Posterior vena cava (tissue), 2 donors: ENCODE measurements around the gene FRMD3. TPM values are rescaled to one million over a fixed set of nuclear protein-coding genes. Genes with fewer than 3 reads are reported as not detected.
A peak's percentile ranks its signal among the peaks of the same experiment; 100 is the strongest.

Experiments used
- DNase-seq: peaks from one replicate; pipeline ENCODE4 v3.0.0-alpha.2; 2020; ENCODE audit warnings: low spot score
- intact Hi-C, 2 donors: fragments of 100-400 bp; cut with DNase I; formaldehyde crosslinking; loops; one replicate each; pipeline versions ENCODE4 v1.14.1 to v1.14.2; 2022 to 2023
- total RNA-seq, 2 donors: library from RNA; stranded (reverse); fragmentation: NEBNext Ultra II Directional; extraction: Animal tissue kit (Norgen Biotek cat#: 25700); gene quantifications; one replicate each; pipeline ENCODE4 v1.2.1, GENCODE V29; 2021
- donor health status: DM: yes; HTN: yes; CAD: no.
- donor health status: DM: yes; HTN: yes; CAD: no.

The FRMD3 gene
- total RNA-seq, 2 donors from 2014 or later: 5.1 TPM

DNA sequence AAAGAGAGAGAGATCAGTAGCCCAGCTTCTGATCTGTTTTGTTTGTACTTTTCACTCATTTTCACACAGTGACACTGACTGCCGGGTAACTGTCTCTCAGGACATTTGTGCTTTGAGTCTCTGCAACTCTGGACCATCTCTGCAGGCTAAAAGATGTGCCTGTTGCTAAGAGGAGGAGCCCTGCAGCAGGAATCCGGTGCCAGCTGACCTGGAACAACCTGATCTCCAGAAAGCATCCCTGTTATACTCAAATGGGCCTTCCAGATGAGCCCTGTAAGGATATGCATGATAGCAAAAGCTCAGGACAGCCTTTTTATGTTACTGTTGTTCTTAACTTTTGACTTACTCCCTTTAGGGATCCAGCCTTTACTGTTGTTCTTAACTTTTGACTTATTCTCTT lies 304.6 kb downstream of the FRMD3 start:
- no peak for DNase-seq
- intact Hi-C loops: no loop called here

DNA sequence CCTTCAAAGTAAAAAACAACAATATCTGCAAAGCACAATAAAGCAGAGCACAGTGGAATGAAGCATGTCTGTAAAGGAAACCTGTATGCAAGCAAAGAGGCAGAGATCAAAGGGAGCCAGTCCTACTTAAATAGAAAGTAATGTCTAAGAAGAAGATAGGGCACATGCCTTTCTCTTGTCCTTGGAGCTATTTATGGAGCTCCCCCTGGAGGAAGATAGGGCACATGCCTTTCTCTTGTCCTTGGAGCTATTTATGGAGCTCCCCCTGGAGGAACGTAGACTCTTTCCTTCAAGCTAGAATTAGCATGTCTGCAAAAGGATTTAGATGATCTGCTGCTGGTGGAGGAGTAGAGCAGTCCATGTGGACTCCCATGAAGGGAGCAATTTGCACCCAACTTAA lies 307.2 kb downstream of the FRMD3 start:
- intact Hi-C loops: no loop called here
- DNase-seq: no peak

DNA sequence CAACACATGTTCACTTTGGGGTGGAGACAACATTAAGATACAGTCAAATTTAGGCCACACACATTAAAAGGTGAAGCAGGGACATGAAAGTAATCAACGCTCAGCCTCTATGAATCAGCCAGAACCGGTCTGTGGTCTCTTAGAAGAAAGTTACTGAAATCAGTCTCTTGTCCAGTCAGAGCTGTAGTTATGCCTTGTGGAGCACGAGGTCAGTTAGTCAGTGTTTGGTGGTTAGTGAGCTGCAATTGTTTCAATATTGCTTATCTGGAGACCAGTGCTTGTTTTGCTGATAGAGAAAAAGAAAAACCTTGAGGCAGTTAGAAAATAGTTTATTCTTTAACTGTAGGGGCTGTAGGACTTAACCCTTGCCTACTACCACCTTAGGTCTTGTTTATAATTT lies 317.5 kb downstream of the FRMD3 start:
- DNase-seq: no peak
- intact Hi-C loops: no loop called here

DNA sequence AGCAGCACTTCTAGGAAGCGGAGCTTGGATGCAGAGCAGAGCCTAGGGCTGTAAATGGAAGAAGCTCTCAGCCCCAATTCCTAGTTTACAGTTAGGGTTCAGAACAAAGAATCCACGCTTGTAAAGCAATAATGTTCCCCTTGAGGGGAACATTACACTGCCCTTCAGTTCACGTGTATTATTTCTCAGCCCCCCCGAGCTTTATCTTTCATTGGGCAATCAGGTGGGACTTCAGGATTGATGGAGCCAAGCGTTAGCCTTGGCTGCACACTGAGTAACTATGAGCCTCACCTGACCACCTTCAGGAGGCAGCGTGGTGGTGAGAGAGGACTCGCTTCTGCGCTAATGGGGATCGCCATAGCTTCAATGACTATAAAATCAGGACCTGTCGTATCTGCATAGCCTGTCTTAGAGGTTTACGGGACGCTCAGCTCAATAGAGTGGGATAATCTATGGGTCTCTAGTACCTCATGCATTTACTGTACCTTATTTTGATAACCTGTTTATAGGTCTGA lies 318.2 kb downstream of the FRMD3 start:
- intact Hi-C loops: loop anchor here (10.0 kb wide), 2 partner anchors 315 to 525 kb away; partner anchors contain the start of gene FRMD3 (in 1 of the 2)
- DNase-seq: no peak

DNA sequence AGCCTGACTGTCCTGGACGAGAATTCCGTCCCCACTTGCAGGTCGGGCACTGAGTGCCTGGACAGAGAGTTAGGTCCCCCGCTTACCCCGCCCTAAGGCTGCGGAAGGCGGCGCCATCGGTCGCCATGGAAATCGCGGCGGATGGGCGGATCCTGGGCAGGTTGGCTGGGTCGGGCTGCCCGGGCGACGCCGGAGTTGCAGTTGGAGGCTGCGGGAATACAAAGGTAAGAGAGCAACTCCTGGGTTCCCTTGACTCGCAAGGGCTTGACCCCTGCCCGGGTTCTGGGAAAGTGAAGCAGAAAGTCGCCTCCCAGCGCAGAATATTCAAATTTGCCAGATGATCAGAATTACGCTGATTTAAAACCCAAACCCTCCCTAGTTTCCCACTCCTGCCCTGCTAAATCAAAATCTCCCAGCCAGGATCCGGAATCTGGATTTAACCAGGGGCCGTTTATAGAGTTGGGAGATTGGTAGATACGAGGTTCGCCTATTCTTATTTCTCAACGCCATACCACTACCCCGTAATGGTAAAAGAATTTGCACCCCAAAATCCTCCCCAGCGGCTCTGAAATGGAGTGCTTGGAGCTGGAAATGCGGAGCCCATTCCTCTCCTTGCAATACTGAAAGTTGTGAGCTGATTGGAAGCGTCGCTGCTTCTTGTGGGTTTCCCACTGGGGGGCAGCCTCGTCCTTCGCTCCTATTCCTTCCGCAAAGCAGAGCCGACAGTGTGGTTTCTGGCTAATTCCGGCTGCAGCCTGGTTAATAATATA lies 318.9 kb downstream of the FRMD3 start:
- intact Hi-C loops: loop anchor here (10.0 kb wide), 2 partner anchors 315 to 525 kb away; partner anchors contain the start of gene FRMD3 (in 1 of the 2)
- peak; percentile 91 for DNase-seq

DNA sequence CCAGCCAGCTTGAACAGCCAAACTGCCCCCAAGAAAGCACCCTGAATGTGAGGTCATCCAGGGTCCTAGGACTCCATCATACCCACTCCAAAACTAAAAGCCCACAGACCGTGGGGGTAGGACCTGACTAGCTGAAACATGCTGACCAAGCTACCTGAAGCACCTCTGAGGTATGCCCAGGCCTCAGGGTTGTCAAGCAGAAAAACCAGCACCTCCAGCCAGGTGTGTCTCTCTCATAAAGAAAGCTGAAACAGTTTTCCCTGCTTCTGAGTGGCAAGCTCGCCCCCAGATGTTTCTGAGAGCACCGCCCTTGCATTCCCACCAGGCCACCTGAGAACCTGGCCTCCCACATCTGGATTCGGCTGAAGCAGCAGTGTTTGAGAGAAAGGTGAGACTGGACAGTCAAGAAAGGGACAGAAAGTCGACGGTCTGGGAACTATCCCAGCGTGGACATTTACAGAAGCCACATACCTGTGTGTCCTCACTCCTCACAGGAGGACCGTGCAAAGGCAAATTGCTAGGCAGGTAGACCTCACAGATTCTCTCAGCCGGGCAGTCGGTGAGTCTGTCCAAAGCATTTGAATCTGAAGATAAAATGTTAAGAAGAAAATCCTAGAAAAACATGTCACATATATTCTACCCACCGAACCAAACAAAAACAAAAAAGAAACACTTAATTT lies 319.6 kb downstream of the FRMD3 start:
- intact Hi-C loops: loop anchor here (10.0 kb wide), 2 partner anchors 316 to 526 kb away; partner anchors contain the start of gene FRMD3 (in 1 of the 2)
- DNase-seq: no peak

DNA sequence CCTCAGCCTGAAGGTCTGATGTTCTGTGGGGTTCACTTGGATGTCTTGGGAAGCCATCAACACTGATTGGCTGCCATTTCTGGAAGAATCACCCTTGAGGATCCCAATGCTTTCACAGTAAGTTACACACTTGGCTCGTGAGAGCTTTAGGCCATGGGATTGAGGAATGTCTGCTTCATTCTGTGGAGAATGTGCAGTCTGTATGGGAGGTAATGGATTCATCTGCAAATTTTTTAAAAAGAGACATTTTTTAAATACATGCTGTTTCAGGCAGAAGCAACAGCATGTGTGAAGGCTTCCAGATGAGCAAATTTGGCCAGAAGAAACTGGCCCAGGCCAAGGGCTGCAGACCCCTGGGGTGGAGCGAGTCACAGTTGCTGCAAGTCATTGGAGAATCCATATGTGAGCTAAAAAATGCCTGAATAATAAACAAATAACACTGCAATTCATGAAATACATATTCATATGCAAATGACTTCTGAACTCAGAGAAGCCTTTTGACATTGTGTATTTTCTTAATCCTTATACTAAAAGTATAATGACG lies 328.9 kb downstream of the FRMD3 start:
- intact Hi-C loops: no loop called here
- DNase-seq: no peak

DNA sequence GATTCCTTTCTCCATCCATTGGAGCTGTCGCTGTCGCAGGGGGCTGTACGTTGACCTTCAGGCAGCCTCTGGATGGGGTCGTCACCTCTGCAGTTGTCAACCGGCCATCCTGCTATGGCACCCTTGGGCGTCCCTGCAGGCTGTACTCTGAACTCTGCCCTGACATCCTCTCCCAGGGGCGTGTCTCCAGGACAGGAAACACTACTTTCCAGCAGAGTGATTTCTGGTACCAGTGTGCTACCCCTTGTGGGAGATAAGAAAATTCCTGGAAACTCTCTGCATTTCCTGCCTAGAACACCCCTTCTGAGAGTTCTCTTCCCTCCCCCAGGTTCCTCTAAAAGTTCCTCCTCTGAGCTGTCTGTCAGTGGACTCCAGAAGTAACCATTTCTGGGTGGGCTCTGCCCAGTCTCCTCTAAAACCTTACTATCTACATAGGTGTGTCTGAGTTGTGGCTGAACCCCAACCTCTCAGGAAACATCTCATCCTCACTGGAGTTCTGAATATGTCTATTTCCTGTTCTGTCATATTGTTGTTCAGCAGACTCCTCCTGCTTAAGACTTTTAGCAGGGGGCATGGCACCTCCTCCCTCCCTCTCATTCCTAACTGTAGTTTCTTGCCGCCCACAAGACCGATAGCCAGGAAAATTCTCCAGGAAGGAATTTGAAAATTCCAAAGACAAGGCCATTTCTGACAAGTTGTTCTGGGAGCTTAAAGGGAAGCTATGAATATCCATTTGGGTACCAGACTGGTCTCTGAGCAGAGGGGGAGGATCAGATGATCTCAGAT lies 329.9 kb downstream of the FRMD3 start:
- intact Hi-C loops: no loop called here
- no peak for DNase-seq

DNA sequence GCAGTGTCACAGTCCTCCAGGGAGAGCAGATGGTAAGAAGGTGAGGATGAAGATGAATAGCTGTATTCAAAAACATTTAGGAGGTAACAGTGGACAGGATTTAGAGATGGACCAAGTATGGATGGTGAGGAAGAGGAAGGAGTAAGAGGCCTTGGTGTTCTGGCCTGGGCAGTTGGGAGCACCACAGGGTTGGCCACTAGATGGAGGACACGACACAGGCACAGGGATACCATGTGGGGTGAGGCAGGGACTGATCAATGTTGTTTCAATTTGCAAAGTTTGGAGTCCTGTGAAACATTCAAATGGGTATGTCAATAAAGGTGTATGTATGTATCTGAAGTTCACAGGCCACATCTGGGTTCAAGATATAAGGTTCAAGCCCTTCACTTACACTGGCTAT lies 334.2 kb downstream of the FRMD3 start:
- intact Hi-C loops: no loop called here
- no peak for DNase-seq

DNA sequence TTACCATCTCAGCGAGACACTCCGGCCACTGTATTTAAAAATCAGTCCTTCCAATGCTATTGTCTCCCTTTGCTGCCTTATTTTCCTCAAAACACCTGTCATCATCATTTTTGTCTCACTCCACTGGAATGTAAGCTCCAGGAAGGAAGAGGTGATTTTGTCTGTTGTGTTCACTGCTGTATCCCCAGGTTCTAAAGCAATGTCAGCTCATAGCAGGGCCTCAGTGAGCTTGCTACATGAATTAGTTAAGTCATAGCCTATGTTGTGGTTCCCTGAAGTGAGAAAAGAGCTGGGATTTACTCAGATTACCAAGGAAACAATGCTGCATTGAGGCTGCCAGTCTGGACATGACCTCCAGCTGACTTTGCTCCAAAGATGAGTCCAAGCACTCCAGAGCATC lies 337.7 kb downstream of the FRMD3 start:
- intact Hi-C loops: no loop called here
- no peak for DNase-seq

DNA sequence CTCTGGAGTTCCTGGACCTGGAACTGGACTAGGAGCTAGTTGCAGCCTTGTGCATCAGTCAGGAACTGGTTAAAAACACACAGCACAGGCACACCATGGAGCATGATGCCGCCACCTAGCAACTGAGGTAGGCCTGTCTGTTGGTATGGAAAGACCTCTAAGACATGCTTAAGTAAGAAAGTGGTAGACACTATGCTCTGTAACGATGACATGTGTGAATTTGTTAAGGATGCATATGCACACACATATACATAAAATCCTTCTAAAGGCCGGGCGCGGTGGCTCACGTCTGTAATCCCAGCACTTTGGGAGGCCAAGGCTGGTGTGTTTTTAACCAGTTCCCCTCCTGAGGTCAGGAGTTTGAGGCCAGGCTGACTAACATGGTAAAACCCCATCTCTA lies 338.4 kb downstream of the FRMD3 start:
- no peak for DNase-seq
- intact Hi-C loops: no loop called here

DNA sequence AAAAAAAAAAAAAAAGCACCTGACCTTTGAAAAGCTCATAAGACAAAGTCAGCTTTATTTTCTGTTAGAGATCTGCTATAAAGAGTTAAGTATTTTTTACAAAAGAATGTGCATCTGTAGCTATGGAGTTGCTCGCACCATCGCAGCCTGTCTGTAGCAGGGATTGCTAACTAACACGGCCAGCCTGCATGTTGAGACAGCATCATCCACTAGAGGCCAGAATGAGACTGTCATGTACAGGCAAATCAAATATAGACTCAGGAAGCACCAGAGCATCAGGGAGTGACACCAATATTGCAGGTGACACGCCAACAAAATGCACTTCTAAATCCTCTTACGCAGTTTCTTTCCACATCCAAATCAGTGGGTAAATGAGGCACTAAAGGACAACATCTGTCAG lies 339.0 kb downstream of the FRMD3 start:
- intact Hi-C loops: no loop called here
- DNase-seq: no peak

DNA sequence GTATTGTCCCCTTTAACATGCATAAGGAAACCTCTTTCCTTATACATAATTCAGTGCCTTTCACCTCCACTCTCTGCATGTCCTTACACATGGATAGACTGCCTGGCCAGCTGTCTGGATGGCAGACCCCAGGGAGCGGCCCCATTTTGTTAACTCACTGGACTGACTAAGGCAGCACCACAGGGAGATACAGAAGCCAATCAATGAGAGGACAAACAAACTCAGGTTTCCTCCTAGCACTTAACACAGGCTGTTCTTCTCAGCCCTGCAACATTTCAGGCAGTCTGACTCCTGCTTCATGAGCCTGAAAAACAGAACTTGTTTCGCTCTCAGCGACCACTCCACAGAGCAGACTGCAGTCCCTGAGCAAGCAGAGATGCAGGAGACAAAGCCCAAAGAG lies 339.8 kb downstream of the FRMD3 start:
- intact Hi-C loops: no loop called here
- DNase-seq: no peak

DNA sequence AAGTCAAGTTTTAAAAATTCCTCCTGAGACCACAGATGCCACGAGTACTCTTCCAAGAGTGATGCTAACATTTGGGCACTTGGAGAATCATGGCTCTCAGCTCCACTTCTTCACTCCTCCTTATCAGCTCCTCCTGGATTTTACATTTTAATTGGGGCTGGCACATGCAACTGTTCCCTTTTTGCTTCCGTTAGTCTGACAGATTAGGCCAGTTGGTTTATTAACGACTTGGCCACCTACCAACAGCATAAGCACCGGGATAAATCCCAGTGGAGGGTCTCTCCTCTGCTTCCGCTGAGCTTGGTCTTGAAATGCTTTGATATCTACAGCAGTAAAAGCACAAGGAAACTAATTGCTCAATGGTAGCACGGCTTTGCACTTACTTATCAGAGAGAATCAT lies 340.6 kb downstream of the FRMD3 start:
- intact Hi-C loops: no loop called here
- no peak for DNase-seq

DNA sequence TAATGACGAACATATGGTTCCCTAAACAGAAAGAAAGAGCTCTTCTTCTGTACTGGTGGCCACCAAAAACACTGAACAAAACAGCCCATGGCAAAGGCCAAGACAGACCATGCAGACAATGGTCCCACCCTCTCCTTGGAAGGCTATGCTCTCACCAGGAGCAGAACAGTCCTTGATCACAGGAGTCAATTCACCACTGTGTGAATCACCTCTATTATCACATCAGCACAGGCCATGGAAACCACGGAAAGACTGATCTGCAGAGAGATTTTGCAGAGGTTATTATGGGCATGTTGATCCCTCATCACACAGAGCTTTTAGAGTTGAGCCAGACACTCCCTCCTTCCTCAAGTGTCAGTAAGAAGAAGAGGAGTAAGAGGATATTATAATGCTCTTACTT lies 341.3 kb downstream of the FRMD3 start:
- intact Hi-C loops: no loop called here
- DNase-seq: no peak

Other genes starting within 250 kb of the FRMD3 start
- gene IDNK, start 84.7 kb upstream of the FRMD3 start, total RNA-seq: 1 to 10 TPM; 4.0 to 5.2 TPM
- 100 to 1,000 TPM in 1 of 2 donors, 10 to 100 TPM in 1; 75.6 to 101 TPM for gene UBQLN1, start 169.6 kb upstream of the FRMD3 start, total RNA-seq